Measurements from ENCODE around the gene SSTR1.

DNA sequence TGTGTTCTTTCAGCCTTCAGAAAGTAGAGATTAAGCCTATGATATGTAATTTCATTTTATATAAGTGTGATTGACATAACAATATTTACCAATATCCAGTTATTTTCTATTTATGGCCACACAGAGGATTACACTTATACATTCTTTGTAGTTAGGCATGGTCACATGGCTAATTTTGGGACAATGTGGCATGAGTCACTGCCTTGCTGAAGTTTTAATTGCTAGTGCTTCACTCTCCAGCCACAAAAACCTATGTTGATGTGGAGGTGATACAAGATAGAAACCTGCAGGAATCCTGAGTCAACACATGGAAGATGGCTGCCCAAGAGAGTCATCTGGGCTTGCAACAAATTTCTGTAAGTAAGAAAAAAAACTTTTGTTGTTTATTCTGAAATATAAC, 31.2 kb downstream of the SSTR1 start:
- TF ChIP-seq, protein P1, sequence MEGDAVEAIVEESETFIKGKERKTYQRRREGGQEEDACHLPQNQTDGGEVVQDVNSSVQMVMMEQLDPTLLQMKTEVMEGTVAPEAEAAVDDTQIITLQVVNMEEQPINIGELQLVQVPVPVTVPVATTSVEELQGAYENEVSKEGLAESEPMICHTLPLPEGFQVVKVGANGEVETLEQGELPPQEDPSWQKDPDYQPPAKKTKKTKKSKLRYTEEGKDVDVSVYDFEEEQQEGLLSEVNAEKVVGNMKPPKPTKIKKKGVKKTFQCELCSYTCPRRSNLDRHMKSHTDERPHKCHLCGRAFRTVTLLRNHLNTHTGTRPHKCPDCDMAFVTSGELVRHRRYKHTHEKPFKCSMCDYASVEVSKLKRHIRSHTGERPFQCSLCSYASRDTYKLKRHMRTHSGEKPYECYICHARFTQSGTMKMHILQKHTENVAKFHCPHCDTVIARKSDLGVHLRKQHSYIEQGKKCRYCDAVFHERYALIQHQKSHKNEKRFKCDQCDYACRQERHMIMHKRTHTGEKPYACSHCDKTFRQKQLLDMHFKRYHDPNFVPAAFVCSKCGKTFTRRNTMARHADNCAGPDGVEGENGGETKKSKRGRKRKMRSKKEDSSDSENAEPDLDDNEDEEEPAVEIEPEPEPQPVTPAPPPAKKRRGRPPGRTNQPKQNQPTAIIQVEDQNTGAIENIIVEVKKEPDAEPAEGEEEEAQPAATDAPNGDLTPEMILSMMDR (IDR thresholded peaks at IDR 0.05 in 4 of 5, conservative IDR thresholded peaks at IDR 0.05 in 1 of 5): no peak
- TF ChIP-seq POLR2A (IDR thresholded peaks at IDR 0.05): no peak

Data from gastrocnemius medialis (tissue), 4 donors.